RPMI7951 (cell line): ENCODE results near the gene MED12L. TPM values are rescaled to one million over a fixed set of nuclear protein-coding genes. Genes with fewer than 3 reads are reported as not detected.

Experiments
- DNase-seq: peaks from one replicate; pipeline ENCODE4 v3.0.0-alpha.2; 2012; ENCODE audit warnings: low read depth
- total RNA-seq: library from RNA; depleted of rRNA; stranded (reverse); fragments of >200 nt; shearing (Covaris generic); gene quantifications from 2 replicates; pipeline ENCODE4 v1.2.3, GENCODE V29; 2014

Gene MED12L
- total RNA-seq, 1 experiment from 2014 or later = 0.12 TPM

DNA sequence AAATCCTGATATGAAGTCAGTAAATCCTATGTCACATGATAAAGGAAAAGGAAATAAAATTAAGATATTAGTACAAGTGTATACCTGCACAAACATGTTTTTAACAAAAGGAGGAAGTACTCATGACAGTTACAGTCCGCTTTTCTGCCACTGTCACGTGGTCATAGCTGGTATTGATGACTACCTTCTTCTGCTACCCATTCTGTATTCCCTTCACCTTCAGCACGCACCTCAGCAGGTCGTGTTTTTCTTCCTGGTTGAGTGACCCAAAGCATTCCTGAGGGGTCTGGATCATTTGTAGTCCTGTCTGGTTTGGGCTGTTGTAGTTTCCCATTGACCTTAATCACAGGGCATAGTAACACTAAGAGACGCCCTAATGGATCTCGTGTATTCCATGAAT, 334.3 kb downstream of the MED12L start:
- DNase-seq = no peak

- no peak for DNase-seq
Measured at GRCh38 chr3:151421938-151422337, 336.5 kb downstream of the MED12L start.

DNA sequence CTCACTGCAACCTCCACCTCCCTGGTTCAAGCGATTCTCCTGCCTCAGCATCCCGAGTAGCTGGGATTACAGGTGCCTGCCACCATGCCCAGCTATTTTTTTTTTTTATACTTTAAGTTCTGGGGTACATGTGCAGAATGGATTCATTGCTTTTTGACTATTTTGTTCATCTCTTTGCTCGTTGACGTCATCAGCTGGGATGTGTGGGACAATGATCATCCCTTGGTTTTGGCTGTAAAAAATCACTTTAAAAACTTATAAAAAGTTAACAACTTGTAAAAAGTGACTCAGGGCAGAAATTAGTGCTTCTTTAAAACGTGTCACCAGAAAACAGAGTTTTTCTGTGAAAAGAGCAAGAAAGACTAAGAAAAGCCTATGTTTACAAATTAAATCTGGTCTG, 337.6 kb downstream of the MED12L start:
- DNase-seq = no peak

DNA sequence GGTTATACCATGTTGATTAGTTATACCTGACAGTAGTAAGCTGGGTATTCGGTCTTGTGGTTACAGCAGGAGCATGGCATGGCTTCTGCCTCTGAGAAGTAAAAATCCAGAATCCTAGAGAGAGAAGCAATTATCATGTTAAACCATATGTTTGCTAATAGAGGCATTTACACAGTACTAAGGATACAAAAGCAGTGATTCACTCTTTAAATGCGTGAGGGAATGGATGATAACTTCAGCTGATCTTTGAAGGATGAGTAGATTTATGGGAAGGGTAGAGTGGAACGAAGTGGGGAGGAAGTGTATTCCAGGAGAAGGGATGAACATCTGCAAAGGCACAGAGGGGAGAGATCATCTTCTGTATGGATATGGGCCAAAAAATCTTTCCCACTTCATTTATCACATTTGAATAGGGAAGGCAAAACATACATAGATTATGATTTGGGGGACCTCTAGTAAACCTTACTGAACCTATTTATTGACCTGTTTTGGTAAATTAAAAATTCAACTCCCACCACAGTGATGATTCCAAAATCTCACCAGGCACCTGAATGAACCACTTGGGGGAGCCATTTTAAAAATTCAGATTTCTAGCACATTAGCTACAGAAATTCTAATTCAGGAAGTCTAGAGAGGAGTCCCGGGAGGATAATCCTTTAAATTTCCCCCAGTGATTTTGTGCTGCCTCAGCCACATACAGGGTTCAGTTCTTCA, 340.3 kb downstream of the MED12L start:
- DNase-seq = peak; percentile 33

- no peak for DNase-seq
Measured at GRCh38 chr3:151426341-151426657, 340.8 kb downstream of the MED12L start.

DNA sequence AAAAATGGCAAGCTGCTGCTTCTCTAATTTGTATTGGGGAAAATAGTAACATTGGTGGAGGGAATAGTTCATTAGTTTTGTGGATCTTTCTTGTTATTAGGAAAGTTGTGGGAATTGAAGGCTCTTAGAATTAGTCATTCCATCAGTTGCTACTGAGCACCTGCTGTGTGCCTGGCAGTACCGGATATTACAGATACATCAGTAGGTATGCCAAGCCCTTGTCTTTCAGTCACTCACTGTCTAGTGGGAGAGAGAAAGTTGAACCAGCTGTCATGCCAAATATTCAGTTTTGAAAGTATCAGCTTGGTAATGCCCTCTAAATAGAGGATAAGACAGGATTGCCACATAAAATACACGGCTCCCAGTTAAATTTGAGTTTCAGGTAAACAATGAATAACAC, 342.9 kb downstream of the MED12L start:
- DNase-seq = no peak

DNA sequence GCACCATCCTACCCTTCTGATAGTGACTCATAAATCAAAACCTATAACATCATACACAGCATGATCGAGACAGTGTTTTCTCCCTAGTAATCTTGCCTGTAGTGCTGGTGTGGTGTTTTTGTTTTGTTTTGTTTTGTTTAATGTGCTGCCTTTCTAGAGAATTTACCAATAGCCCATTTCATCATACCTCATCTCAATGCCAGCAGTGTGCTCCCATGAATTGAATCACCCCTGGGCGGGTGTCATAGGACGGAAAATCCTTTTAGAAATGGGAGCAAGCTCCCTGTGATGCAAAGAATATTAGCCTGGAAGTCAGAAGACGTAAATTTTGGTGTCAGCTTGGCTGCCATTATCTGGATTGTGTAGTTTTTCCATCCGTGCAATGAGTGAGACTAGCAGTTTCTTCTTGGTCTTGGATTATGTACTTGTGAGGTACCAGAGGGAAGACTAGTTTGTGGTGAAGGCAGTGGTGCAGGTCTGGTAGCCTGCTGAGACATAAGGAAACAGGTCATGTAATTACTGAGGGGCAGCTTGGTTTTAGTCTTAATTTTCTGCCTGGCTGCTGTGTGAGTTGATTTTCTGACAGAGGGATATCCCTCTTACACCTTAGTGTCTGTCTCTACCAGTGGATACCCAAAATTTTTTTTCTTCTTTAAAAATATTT, 345.5 kb downstream of the MED12L start:
- no peak for DNase-seq

DNA sequence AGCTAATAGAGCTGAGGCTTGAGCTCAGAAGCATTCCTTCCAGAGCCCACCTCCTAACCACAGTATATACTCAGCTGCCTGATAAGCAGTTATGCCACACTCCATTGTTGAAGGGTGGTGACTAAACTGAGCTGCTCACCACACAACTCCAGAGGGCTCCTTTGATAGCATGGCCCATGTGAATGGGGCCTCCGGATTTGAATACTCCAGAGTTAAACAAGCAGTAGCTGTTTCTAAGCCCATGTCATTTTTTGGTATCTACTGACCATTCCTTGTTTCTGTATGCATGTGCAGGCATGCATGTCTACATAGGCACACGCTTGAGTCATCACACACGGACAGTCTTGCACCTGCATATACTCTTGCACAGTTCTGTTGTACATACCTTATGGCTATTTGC, 346.5 kb downstream of the MED12L start:
- DNase-seq = peak; percentile 78

DNA sequence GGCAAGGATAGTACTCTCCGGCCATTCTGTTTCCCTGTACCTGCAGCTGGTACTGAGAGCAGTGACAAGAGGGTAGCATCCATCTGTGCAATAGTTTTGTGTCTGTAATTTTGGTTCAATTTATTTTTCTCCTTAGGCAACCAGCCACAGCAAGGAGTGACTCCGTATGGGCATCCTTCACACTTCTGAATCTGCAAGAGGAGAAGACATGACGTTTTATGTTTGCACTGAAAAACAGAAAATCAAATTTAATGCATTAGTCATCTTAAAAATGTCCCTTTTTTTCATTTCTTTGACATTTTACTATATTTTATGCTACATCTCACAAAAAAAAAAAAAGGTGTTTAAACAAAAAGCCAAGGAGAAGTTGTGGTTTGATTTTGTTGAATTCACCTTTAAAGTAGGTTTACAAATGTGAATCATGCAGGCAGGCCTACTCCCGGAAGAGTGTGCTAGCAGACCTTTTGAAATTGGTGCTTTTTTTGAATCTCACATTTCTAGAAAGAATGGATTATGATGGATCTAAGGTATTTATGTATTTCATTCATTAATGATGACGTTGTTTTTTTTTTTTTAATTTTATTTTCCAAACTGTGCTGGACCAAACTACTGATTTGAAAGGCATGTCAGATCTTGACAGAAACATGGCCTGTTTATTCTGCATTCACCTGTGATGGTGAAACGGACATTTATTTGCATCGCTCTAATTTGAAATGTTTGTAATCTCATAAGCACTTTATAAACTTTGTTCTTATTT, 347.3 kb downstream of the MED12L start:
- DNase-seq = no peak

DNA sequence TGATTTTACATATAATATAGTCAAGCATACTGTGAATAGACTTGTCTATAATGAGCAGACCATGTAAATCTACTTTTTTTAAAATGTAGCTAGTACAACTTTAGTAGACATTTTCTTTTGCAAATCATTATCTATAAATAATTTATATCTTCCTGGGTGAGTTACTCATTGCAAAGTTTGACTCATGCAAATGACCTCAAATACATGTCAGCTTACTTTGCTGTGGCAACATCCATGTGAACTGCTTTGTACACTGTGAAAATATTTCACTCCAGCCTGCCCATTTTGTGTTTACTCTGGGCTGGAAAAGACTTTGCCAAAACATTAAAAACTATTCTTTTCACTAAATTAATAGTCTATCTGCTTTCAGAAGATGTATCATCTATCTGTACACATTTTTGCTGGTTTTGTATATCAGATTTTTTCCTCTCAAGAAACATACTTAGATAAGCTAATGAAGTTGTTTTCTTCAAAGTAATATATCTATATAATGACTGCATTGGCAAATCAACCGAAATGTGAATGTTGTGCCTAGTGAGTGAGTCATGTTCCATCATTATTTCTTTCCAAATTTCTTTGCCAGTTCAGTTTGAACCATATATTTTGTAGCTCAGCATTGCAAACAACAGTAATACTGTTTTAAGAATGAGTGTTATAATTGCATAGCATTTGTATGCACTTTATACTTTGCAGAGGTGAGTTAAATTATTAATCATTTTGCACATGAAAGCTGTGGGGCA, 348.9 kb downstream of the MED12L start:
- DNase-seq = peak; percentile 66

- DNase-seq = no peak
Measured at GRCh38 chr3:151436675-151437446, 351.4 kb downstream of the MED12L start.

GRCh38 chr3:151437906-151438305, 352.4 kb downstream of the MED12L start:
- no peak for DNase-seq

DNA sequence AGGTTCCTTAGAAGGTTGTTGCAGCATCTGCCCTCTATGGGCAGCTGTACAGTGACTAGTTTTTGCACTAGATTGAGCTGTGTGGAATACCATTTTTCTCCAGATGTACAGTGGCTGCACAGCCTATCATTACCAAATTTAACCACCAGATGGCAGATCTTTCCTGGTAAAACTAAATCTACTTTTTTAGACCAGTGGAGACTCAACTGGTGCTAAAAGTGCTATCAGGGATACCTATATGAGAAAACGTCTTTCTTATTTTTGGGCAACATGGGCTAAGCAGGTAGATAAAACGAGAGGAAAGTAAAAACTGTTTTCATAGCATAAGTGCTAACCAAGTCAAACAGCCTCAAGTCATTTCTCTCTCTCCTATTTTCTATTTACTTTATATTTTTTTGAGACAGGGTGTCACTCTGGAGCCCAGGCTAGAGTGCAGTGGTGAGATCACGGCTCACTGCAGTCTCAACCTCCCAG, 354.2 kb downstream of the MED12L start:
- DNase-seq = peak; percentile 74

DNA sequence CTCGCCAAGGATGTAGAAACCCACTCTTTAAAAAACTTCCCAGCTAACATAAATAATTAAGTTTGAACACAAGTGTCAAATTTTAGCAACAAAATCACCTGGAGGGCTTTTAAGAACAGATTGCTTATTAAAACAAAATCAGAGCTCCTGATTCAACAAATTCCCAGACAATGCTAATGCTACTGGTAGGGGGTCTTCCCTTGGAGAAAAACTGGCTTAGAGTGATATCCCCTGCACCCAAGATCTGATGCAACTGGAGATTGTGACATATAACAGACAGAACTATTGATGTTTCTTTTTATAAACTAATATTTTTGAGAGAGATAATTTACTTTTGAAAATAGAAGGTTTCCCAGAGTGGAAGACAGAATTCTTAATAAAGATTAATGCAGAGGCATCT, 355.5 kb downstream of the MED12L start:
- DNase-seq = no peak

DNA sequence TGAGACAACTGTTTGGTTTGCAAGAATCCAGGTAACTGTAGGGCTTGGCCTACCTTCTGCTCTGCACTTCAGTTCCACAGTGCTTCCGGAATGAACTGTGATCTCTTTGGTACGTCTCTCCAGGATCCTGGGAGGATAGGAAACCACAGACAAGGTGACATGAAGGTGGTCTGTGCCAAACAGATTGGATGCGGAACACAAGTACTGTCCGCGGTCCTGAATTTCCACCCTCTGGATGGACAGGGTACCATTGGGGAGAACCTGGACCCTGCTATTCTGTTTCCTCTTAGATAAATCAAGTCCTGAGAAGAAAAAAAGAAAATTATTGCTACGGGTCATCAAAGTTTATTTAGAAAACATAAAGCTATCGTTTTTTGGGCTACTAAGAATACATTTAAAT, 358.1 kb downstream of the MED12L start:
- peak; percentile 26 for DNase-seq

- peak; percentile 98 for DNase-seq
Measured at GRCh38 chr3:151445273-151446001, 360.0 kb downstream of the MED12L start.

DNA sequence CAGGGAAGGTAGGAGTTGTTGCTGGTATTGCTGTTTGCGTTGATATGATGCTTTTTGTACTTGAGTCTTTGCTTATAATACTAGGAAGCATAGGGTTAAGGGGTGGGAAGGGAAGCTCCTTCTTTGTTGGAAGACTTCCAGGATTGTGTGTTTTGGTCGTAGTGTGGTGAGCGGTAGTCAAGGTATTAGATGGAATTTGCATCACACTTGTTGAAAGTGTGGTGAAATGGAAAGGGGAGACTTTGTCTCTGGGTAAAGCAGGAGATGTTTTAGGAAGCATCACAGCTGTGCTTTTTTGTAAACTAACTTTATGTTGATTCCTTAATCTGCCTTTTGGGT, 360.5 kb downstream of the MED12L start:
- DNase-seq = peak; percentile 56

- DNase-seq = no peak
Measured at GRCh38 chr3:151452368-151452767, 366.9 kb downstream of the MED12L start.

- DNase-seq = no peak
Measured at GRCh38 chr3:151452841-151453240, 367.4 kb downstream of the MED12L start.

DNA sequence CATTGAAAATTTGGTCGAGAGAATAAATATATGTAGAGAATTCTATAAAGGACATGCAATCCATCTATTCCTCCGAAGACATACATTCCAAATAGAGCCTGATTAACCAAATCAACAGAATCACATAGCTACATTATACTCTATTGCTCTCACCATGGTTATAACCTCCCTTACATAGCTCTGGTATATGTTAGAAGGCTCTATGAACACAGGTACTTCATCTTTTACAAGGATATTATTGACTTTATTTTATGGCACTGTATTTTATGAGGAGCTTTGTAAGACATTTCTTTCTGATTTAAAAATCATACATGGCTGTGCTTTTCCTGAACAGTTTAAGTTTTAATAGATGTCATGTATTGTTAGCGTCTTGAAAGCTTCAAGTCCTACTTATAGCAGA, 370.6 kb downstream of the MED12L start:
- no peak for DNase-seq

GRCh38 chr3:151459358-151459757, 373.9 kb downstream of the MED12L start:
- no peak for DNase-seq
